ENCODE results near the gene LINGO3.

- TF ChIP-seq CTCF (conservative IDR thresholded peaks at IDR 0.05; ENCODE audit: low read depth, low read length) (no peak), RAD21 (IDR thresholded peaks at IDR 0.05; ENCODE audit: low read length) (no peak), SMC3 (IDR thresholded peaks at IDR 0.05; ENCODE audit: low read depth, low read length) (no peak), USF2 (IDR thresholded peaks at IDR 0.05; ENCODE audit: low read depth, low read length) (no peak), POLR2A (IDR thresholded peaks at IDR 0.05; ENCODE audit: low read depth, low read length) (no peak), MAZ (IDR thresholded peaks at IDR 0.05; ENCODE audit: borderline replicate concordance, low read depth, low read length) (no peak), BHLHE40 (IDR thresholded peaks at IDR 0.05; ENCODE audit: low read depth, low read length) (no peak), CHD1 (IDR thresholded peaks at IDR 0.05; ENCODE audit: low read depth, low read length) (no peak), RFX5 (IDR thresholded peaks at IDR 0.05; ENCODE audit: low read depth, low read length) (no peak), MXI1 (IDR thresholded peaks at IDR 0.05; ENCODE audit: borderline replicate concordance, low read depth, low read length) (no peak), FOS (IDR thresholded peaks at IDR 0.05; ENCODE audit: low read depth, low read length) (no peak), MAFK (IDR thresholded peaks at IDR 0.05; ENCODE audit: low read depth, low read length) (no peak), CEBPB (IDR thresholded peaks at IDR 0.05; ENCODE audit: low read depth, low read length) (no peak)
- TF ChIP-seq, protein P1, sequence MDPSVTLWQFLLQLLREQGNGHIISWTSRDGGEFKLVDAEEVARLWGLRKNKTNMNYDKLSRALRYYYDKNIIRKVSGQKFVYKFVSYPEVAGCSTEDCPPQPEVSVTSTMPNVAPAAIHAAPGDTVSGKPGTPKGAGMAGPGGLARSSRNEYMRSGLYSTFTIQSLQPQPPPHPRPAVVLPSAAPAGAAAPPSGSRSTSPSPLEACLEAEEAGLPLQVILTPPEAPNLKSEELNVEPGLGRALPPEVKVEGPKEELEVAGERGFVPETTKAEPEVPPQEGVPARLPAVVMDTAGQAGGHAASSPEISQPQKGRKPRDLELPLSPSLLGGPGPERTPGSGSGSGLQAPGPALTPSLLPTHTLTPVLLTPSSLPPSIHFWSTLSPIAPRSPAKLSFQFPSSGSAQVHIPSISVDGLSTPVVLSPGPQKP (IDR thresholded peaks at IDR 0.05; ENCODE audit: borderline replicate concordance, low read depth, low read length), result no peak
These were observed 26.5 kb upstream of the LINGO3 start for GRCh38 chr19:2334426-2334825.
